Measurements from ENCODE around the gene ENAH.

DNA sequence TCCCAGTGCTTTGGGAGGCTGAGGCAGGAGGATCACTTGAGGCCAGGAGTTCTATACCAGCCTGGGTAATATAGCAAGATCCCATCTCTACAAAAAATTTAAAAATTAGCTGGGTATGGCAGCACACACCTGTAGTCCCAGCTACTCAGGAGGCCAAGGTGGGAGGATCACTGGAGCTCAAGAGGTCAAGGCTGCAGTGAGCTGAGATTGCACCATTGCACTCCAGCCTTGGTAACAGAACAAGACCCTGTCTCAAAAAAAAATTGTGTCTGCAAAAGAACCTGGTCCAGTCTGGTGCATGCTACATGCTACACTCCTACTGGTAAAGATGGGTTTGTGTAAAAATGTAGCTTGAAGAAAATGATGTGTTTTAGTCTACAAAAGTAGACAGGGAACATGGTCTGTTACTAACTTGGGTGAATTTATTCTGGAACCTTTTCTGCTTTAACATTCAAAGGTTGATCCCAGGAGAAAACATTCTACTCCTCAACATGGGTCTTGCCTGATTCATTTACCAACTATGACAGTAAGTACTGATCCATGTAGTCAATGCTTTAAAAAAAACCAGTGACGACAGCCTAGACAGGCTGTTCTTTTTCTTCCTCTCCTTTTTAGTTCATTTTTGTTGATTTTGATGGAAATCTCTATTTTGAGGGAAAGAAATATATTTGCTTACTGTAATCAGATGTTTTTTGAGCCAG lies 32.7 kb upstream of the ENAH start:
- TF ChIP-seq FOXP2 (optimal IDR thresholded peaks at IDR 0.05; ENCODE audit: control extremely low read depth, extremely low read length, insufficient read depth) (no peak), EZH2 (IDR thresholded peaks at IDR 0.05) (no peak)

All from SK-N-MC (cell line).